HUES64 (cell line): ENCODE data around the gene GALNT5.

Experiments used
- H3K27ac ChIP-seq: 2 replicates; pipeline ENCODE4 v1.7.0; 2013; ENCODE audit warnings: low read depth, low read length, inconsistent platforms
- H3K27me3 ChIP-seq: 2 replicates; pipeline ENCODE4 v1.6.1; 2013; ENCODE audit warnings: mild to moderate bottlenecking, low read length; ENCODE audit not compliant: insufficient read depth
- H3K36me3 ChIP-seq: 2 replicates; pipeline ENCODE4 v1.6.1; 2013; ENCODE audit warnings: mild to moderate bottlenecking, low read length; ENCODE audit not compliant: insufficient read depth
- H3K4me1 ChIP-seq: 2 replicates; pipeline ENCODE4 v1.6.1; 2013; ENCODE audit warnings: mild to moderate bottlenecking, low read length, moderate library complexity; ENCODE audit not compliant: insufficient read depth
- H3K4me3 ChIP-seq: 2 replicates; pipeline ENCODE4 v1.5.1; 2013; ENCODE audit warnings: mild to moderate bottlenecking, low read length, moderate library complexity
- H3K9ac ChIP-seq: 2 replicates; pipeline ENCODE4 v1.6.1; 2013; ENCODE audit warnings: mild to moderate bottlenecking, low read depth, low read length
- H3K9me3 ChIP-seq: 2 replicates; pipeline ENCODE4 v1.6.1; 2013; ENCODE audit warnings: low read depth, low read length; ENCODE audit not compliant: insufficient read depth
- WGBS: fragments of 150-250, 120-280 bp; methylation state at CpG from one replicate; pipeline ENCODE4 v1.1.7; 2013; ENCODE audit warnings: missing lambda C conversion rate; 5-methylcytosine and 5-hydroxymethylcytosine counted together

Gene GALNT5

GRCh38 chr2:157252529-157252928, 5.0 kb upstream of the GALNT5 start:
- Histone ChIP-seq H3K4me3 (no peak overlapping the region), H3K4me1 (peaks cover under 1% of the 10 kb centered on the region; the same call in 1 of the 2 replicates), H3K36me3 (no peaks in the 10 kb centered on the region), H3K27ac (no peak overlapping the region), H3K27me3 (no peaks in the 10 kb centered on the region), H3K9me3 (no peaks in the 10 kb centered on the region), H3K9ac (no peak overlapping the region)
- 95% methylated on average over 4 of the region's 4 CpGs for WGBS

GRCh38 chr2:157254041-157254440, 3.5 kb upstream of the GALNT5 start:
- WGBS = 97% methylated on average over 2 of the region's 2 CpGs
- H3K27ac ChIP-seq = no peak overlapping the region

GRCh38 chr2:157255746-157256145, 1.8 kb upstream of the GALNT5 start:
- peaks cover 8% of the 10 kb centered on the region; the same call in 1 of the 2 replicates for H3K4me1 ChIP-seq
- H3K27me3 ChIP-seq = no peaks in the 10 kb centered on the region
- no peak overlapping the region for H3K9ac ChIP-seq
- no peaks in the 10 kb centered on the region for H3K9me3 ChIP-seq
- H3K36me3 ChIP-seq = no peaks in the 10 kb centered on the region
- H3K27ac ChIP-seq = no peak overlapping the region
- H3K4me3 ChIP-seq = no peak overlapping the region

More at GRCh38 chr2:157254041-157254440, 3.5 kb upstream of the GALNT5 start:
- H3K9me3 ChIP-seq = no peaks in the 10 kb centered on the region
- no peaks in the 10 kb centered on the region for H3K36me3 ChIP-seq
- no peak overlapping the region for H3K4me3 ChIP-seq
- no peaks in the 10 kb centered on the region for H3K27me3 ChIP-seq
- peaks cover 8% of the 10 kb centered on the region; the same call in 1 of the 2 replicates for H3K4me1 ChIP-seq
- H3K9ac ChIP-seq = no peak overlapping the region

- Histone ChIP-seq H3K27ac (no peak overlapping the region), H3K27me3 (no peaks in the 10 kb centered on the region), H3K4me3 (no peak overlapping the region), H3K9me3 (no peaks in the 10 kb centered on the region), H3K36me3 (no peaks in the 10 kb centered on the region), H3K4me1 (peaks cover 8% of the 10 kb centered on the region; the same call in 1 of the 2 replicates), H3K9ac (no peak overlapping the region)
- 99% methylated on average over 2 of the region's 3 CpGs for WGBS
Observed at GRCh38 chr2:157256626-157257025, 879 bp upstream of the GALNT5 start.

GRCh38 chr2:157258520-157259326, 1.2 kb downstream of the GALNT5 start:
- H3K9me3 ChIP-seq = no peaks in the 10 kb centered on the region
- 86% methylated on average over 8 of the region's 8 CpGs for WGBS
- H3K27ac ChIP-seq = no peak overlapping the region
- H3K9ac ChIP-seq = no peak overlapping the region
- H3K4me1 ChIP-seq = peaks cover 8% of the 10 kb centered on the region
- H3K36me3 ChIP-seq = no peaks in the 10 kb centered on the region
- no peak overlapping the region for H3K4me3 ChIP-seq
- no peaks in the 10 kb centered on the region for H3K27me3 ChIP-seq

- H3K9ac ChIP-seq = no peak overlapping the region
- H3K4me3 ChIP-seq = no peak overlapping the region
- no peaks in the 10 kb centered on the region for H3K36me3 ChIP-seq
- no peak overlapping the region for H3K27ac ChIP-seq
- WGBS = 90% methylated on average over 2 of the region's 2 CpGs
- H3K27me3 ChIP-seq = no peaks in the 10 kb centered on the region
- H3K9me3 ChIP-seq = no peaks in the 10 kb centered on the region
- H3K4me1 ChIP-seq = peaks cover 13% of the 10 kb centered on the region
Observed at GRCh38 chr2:157259386-157259785, 1.9 kb downstream of the GALNT5 start.

- H3K4me1 ChIP-seq = peaks cover 18% of the 10 kb centered on the region
- H3K9ac ChIP-seq = no peak overlapping the region
- no peaks in the 10 kb centered on the region for H3K27me3 ChIP-seq
- H3K27ac ChIP-seq = no peak overlapping the region
- no peaks in the 10 kb centered on the region for H3K9me3 ChIP-seq
- 86% methylated on average over 2 of the region's 2 CpGs for WGBS
- H3K36me3 ChIP-seq = no peaks in the 10 kb centered on the region
- no peak overlapping the region for H3K4me3 ChIP-seq
Observed at GRCh38 chr2:157259960-157260359, 2.5 kb downstream of the GALNT5 start.

- no peak overlapping the region for H3K27ac ChIP-seq
- no peaks in the 10 kb centered on the region for H3K9me3 ChIP-seq
- peaks cover 23% of the 10 kb centered on the region for H3K4me1 ChIP-seq
- H3K36me3 ChIP-seq = no peaks in the 10 kb centered on the region
- H3K4me3 ChIP-seq = no peak overlapping the region
- 92% methylated on average over 4 of the region's 4 CpGs for WGBS
- H3K27me3 ChIP-seq = no peaks in the 10 kb centered on the region
- no peak overlapping the region for H3K9ac ChIP-seq
Observed at GRCh38 chr2:157260533-157261198, 3.2 kb downstream of the GALNT5 start.

- peaks cover 23% of the 10 kb centered on the region for H3K4me1 ChIP-seq
- H3K4me3 ChIP-seq = no peak overlapping the region
- H3K27me3 ChIP-seq = no peaks in the 10 kb centered on the region
- H3K27ac ChIP-seq = no peak overlapping the region
- no peaks in the 10 kb centered on the region for H3K9me3 ChIP-seq
- WGBS = 93% methylated on average over 6 of the region's 6 CpGs
- H3K36me3 ChIP-seq = no peaks in the 10 kb centered on the region
- H3K9ac ChIP-seq = no peak overlapping the region
Observed at GRCh38 chr2:157261199-157261782, 3.8 kb downstream of the GALNT5 start.

- Histone ChIP-seq H3K27me3 (no peaks in the 10 kb centered on the region), H3K4me3 (no peak overlapping the region), H3K27ac (no peak overlapping the region), H3K9me3 (no peaks in the 10 kb centered on the region), H3K9ac (no peak overlapping the region), H3K36me3 (no peaks in the 10 kb centered on the region), H3K4me1 (peaks cover 23% of the 10 kb centered on the region)
- WGBS = 95% methylated on average over 3 of the region's 3 CpGs
Observed at GRCh38 chr2:157262248-157262647, 4.7 kb downstream of the GALNT5 start.

GRCh38 chr2:157264099-157264498, 6.6 kb downstream of the GALNT5 start:
- Histone ChIP-seq H3K9me3 (no peaks in the 10 kb centered on the region), H3K27ac (no peak overlapping the region), H3K4me1 (peaks cover 16% of the 10 kb centered on the region), H3K9ac (no peak overlapping the region), H3K4me3 (no peak overlapping the region), H3K27me3 (no peaks in the 10 kb centered on the region), H3K36me3 (no peaks in the 10 kb centered on the region)
- WGBS = 91% methylated on average over 3 of the region's 3 CpGs
